ENCODE results near the gene TMEM185B. TPM values are rescaled to one million over a fixed set of nuclear protein-coding genes. Genes with fewer than 3 reads are reported as not detected.
A peak's percentile ranks its signal among the peaks of the same experiment; 100 is the strongest.

The TMEM185B gene
- total RNA-seq, 1 donor from 2014 or later, result 23.0 TPM

DNA sequence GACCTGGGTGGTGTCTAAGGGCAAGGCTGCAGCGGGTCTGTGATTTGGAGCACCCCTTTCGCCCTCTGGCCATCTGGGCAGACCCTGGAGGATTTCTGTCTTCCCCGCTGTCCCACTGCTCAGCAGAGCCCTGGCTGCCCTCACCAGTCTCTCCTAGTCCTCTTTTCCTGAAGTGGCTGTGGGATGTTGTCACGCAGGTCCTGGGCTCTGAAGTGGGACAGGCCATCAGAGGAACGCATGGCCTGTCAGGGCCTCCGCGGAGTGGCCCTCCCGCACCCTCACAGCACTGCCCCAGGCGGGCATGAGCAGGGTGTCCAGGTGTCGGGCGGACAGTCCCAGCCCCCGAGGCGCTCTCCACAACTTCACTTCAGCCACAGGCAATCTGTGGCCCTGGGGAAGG, 1.1 kb upstream of the TMEM185B start:
- TF ChIP-seq, protein P1, sequence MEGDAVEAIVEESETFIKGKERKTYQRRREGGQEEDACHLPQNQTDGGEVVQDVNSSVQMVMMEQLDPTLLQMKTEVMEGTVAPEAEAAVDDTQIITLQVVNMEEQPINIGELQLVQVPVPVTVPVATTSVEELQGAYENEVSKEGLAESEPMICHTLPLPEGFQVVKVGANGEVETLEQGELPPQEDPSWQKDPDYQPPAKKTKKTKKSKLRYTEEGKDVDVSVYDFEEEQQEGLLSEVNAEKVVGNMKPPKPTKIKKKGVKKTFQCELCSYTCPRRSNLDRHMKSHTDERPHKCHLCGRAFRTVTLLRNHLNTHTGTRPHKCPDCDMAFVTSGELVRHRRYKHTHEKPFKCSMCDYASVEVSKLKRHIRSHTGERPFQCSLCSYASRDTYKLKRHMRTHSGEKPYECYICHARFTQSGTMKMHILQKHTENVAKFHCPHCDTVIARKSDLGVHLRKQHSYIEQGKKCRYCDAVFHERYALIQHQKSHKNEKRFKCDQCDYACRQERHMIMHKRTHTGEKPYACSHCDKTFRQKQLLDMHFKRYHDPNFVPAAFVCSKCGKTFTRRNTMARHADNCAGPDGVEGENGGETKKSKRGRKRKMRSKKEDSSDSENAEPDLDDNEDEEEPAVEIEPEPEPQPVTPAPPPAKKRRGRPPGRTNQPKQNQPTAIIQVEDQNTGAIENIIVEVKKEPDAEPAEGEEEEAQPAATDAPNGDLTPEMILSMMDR (conservative IDR thresholded peaks at IDR 0.05), result no peak
- Mint-ChIP-seq H3K4me1 (ENCODE audit: unreplicated experiment) (peaks cover 17% of the 10 kb centered on the region), H3K4me3 (peak overlapping the region; percentile 88), H3K27me3 (peaks cover 19% of the 10 kb centered on the region), H3K27ac (peak overlapping the region; percentile 72), H3K9me3 (peaks cover 4% of the 10 kb centered on the region), H3K36me3 (peaks cover 27% of the 10 kb centered on the region)
- no peak for DNase-seq (ENCODE audit: extremely low spot score, unreplicated experiment)

DNA sequence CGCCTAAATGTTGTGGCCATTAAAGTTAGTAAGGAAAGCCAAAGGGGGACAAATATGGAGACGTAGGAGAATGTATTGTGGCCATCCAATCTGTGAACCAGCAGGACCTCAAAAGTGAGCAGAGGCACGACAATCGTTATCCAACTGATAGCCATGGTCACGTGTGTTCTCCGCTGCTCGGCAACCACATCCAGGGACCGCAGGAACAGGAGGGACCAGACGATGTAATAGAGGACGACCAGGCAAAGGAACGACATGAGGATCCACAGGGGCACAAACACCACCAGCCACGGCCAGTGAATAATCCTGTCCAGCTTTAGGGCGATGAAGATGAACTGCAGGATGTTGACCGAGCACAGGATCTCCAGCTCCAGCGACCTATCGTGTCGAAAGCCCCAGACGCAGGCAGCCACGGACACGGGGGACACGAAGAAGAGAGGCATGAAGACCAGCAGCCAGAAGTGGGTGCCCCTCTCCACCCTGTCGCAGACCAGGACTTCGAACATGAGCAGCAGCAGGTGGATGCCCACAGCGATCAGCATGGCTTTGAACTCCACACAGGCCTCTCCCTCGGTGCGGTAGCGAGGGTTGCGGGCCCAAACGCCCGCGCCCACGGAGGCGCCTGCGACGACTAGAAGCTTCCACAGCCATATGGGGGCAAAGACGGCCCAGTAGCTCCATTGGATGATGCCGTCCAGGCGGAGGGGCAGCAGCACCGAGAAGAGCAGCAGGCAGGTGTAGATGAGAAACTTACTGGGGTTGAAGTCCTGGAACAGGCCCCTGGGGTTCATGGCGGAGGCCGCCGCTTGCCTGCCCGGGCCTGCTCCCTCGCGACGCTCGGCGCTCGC, 790 bp downstream of the TMEM185B start:
- peaks cover 8% of the 10 kb centered on the region for H3K9me3 Mint-ChIP-seq
- H3K27me3 Mint-ChIP-seq, result peaks cover 7% of the 10 kb centered on the region
- H3K4me3 Mint-ChIP-seq, result peak overlapping the region; percentile 86
- TF ChIP-seq, protein P1 (conservative IDR thresholded peaks at IDR 0.05), result no peak
- peaks cover 15% of the 10 kb centered on the region for H3K4me1 Mint-ChIP-seq (ENCODE audit: unreplicated experiment)
- H3K27ac Mint-ChIP-seq, result peak overlapping the region; percentile 82
- DNase-seq (ENCODE audit: extremely low spot score, unreplicated experiment), result no peak
- H3K36me3 Mint-ChIP-seq, result peaks cover 39% of the 10 kb centered on the region

DNA sequence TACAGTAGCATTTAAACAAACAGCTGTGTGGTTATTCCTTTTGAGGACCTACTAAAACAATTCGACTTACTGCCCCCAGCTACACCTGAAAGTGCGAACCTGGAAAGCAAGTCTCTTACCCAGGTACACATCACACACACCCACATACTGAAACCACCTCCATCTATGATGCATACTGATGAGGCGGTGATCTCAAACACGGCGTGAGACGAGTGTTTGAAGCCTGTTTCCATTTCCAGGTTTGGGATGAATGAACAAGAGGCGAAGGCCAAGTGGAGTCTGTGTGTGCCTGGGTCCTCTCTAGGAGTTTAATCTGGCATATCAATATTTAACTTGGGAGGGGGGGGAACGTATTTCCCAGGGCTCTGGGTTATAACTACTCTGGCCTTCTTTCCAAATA, 1.6 kb downstream of the TMEM185B start:
- H3K9me3 Mint-ChIP-seq, result peaks cover 11% of the 10 kb centered on the region
- TF ChIP-seq, protein P1 (conservative IDR thresholded peaks at IDR 0.05), result no peak
- DNase-seq (ENCODE audit: extremely low spot score, unreplicated experiment), result no peak
- peaks cover 41% of the 10 kb centered on the region for H3K36me3 Mint-ChIP-seq
- H3K4me3 Mint-ChIP-seq, result peak overlapping the region; percentile 86
- peaks cover 15% of the 10 kb centered on the region for H3K4me1 Mint-ChIP-seq (ENCODE audit: unreplicated experiment)
- peaks cover 3% of the 10 kb centered on the region for H3K27me3 Mint-ChIP-seq
- H3K27ac Mint-ChIP-seq, result peak overlapping the region; percentile 29

DNA sequence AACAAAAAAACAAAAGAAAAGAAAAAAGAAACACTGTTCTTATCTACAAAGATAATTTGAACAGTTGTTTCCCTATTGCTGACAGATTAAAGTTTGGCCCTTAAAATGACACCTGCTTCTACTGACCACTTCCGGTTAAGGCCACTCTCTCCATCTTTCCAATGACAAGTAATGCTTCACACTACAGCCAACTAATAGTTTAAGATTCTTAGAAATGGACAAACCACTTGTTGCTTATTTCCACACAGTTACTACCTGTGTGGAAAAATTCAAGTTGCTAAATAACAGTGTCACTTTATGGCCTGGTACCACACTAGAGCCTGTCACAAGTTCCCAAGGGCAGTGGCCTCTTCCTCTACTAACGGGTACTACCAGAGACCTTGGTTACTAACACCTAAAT, 2.4 kb downstream of the TMEM185B start:
- TF ChIP-seq, protein P1 (conservative IDR thresholded peaks at IDR 0.05), result no peak
- no peak overlapping the region for H3K27ac Mint-ChIP-seq
- H3K27me3 Mint-ChIP-seq, result peaks cover 3% of the 10 kb centered on the region
- no peak overlapping the region for H3K4me3 Mint-ChIP-seq
- peaks cover 15% of the 10 kb centered on the region for H3K4me1 Mint-ChIP-seq (ENCODE audit: unreplicated experiment)
- no peak for DNase-seq (ENCODE audit: extremely low spot score, unreplicated experiment)
- peaks cover 13% of the 10 kb centered on the region for H3K9me3 Mint-ChIP-seq
- H3K36me3 Mint-ChIP-seq, result peaks cover 43% of the 10 kb centered on the region

DNA sequence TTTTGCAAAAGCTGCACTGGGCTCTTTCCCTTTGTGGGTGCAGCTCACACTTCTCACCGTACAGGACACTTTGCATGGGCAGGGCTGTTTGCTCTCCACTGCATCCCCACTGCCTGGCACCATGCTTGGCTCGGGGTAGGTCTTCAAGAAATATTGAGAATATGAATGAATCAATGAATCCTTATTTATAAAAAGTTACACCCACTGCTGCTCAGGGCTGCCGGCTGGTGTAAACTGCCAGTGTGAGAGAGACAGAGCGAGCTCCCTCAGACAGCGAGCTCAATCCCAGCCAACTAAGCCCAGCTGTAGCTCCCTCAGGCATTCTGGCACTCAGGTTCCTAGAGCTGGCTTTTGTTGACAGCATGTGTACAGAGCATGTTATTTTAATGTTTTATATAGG, 3.4 kb downstream of the TMEM185B start:
- DNase-seq (ENCODE audit: extremely low spot score, unreplicated experiment), result no peak
- Mint-ChIP-seq H3K36me3 (peaks cover 43% of the 10 kb centered on the region), H3K27me3 (peaks cover 2% of the 10 kb centered on the region), H3K4me3 (no peak overlapping the region), H3K4me1 (ENCODE audit: unreplicated experiment) (peaks cover 15% of the 10 kb centered on the region), H3K9me3 (peaks cover 13% of the 10 kb centered on the region), H3K27ac (no peak overlapping the region)
- TF ChIP-seq, protein P1 (conservative IDR thresholded peaks at IDR 0.05), result no peak
